Activated naive CD8-positive, alpha-beta T cell treated with anti-CD3 and anti-CD28 coated beads, Interleukin-2, amount 50 U/mL, for 16 hours (primary cell): Measurements from ENCODE around the gene LUC7L3.

Source experiments
- DNase-seq: peaks from one replicate; pipeline ENCODE4 v3.0.0-alpha.2; 2020; ENCODE audit warnings: low read depth, low spot score

Gene LUC7L3

DNA sequence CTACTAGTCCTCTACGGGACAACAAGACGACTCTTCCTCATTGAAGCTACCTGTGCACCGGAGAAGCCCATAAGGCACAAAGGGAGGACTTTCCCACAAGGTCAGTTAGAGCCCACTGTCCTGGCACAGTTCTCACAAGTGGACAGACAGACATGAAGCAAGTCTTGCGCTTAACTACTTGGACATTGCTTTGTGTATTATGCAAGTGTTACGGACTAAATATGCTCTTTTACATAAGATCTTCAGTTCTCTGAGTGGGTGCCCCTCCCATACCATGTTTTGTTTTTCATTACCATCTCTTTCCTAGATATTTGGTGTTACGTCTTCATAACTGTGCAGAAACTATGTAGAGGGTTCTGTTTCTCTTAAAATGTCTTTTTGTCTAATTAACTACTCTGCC is 29.8 kb downstream of the LUC7L3 start:
- DNase-seq = no peak

DNA sequence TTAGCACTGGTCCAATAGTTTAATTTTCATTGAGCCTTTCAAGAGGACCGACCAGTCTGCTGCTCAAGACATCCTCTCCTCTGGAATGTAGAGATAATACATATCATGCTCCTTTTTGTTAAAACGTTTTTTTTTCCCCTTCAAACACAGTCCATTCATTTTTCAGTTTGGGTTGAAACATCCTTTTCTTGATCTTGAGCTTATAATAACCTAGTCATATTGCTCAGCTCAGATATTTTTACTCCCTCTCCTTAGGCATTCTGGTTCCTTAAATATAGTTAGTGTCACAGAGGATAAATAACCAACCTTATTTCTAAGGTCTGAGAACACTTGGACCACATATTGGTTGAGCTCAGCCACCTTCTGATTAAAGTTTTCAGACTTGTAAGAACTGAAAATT is 35.1 kb downstream of the LUC7L3 start:
- DNase-seq = no peak

DNA sequence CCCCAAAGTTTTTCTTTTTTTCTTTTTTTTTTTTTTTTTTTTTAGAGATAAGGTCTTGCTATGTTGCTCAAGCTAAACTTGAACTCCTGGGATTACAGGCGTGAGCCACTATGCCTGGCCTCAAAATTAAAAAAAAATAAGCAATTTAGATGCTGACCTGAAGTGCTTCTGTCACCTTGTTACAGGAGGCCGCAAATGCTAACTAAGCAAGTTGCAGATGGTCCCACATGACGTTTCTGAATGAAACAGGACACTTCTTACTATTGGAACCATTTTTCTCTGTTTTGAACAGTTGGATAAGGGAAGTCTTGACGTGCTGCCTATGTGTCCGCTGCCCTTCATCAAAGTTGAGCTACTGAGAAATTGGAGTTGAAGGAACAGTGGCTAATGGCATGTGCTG is 39.1 kb downstream of the LUC7L3 start:
- DNase-seq = no peak

GRCh38 chr17:50758989-50759544 is 39.7 kb downstream of the LUC7L3 start:
- DNase-seq = no peak

- DNase-seq = no peak
These were observed 42.8 kb downstream of the LUC7L3 start for GRCh38 chr17:50762177-50762576.

- DNase-seq = no peak
These were observed 44.5 kb downstream of the LUC7L3 start for GRCh38 chr17:50763716-50764475.

DNA sequence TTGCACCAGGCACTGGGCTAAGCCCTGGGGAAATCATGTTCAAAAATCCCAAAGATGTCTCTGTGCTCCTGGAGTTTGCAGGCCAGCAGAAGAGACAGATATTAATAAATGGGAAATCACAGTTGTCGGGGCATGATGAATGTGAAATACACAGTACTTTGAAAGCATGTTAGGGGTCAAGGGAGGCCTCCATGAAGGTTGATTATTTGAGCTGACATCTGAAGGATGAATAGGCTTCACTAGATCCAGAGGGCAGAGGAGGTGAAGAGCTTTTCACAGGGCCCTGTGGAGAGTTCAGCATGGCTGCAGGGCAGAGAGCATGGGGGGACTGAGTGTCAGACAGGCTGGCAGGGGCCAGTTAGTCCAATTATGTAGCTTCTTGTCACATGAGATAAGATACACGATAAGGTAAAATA is 45.3 kb downstream of the LUC7L3 start:
- no peak for DNase-seq

GRCh38 chr17:50765454-50766221 is 46.2 kb downstream of the LUC7L3 start:
- DNase-seq = no peak

DNA sequence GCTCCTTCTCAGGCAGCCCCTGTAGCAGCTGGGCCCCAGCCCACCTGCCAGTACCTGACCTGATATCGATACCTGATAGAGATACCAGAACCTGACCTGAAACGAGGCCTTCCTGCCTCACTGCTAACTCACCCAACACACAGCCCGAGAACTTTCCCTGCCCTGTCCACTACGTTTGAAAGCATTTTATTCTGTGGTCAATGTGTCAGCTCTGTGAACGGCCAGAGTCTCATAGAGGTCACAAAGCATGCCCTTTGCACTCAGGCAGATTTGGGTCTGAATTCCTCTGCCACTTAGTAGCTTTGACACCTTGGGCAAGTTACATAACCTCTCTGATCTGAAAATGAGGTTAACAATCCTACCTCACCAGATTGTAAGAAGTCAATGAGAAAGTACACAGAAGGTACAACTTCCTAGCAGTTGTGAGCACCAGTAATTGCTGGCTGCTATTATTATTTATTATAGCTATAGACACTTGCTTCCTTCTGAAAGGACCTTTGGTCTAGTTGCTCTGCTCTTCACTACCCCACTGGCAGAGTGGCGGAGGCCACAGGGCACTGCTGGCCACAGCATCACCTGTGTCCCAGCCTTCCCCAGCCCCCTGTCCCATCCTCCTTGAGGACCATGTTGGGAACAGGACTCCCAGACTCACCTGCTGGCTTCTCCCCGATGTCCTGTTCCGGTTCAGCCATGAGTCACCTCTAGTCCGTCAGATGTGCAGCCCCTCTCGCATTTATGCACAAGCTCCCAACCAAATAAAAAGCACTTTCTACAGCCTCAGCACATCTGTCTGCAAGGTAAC is 47.0 kb downstream of the LUC7L3 start:
- no peak for DNase-seq

- no peak for DNase-seq
These were observed 47.6 kb downstream of the LUC7L3 start for GRCh38 chr17:50767030-50767429.

GRCh38 chr17:50767446-50767845 is 48.0 kb downstream of the LUC7L3 start, which contains the start of gene ANKRD40CL:
Gene ANKRD40CL (minus strand): TSS chr17:50767518. CDS start chr17:50766913, 605 bp downstream.
- no peak for DNase-seq

DNA sequence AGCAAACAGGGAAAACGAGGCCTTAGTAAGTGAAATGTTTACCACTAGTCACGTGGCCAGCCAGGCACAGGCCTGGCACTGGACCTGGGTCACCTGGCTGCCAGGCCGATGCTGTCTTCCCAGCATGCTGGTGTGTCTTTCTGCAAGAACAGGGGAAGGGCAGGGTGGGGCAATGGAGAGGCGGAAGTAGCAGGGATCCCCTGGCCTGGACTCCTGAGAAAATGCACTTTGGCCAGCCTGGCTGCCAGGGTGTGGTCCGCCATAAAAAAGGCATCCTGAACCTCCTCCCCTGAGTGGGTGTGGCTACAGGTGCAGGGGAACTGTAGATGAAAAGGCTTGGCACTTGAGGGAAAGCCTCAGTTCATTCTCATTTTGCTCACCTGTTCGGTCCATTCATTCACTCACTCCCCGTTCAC is 49.0 kb downstream of the LUC7L3 start:
- DNase-seq = no peak

DNA sequence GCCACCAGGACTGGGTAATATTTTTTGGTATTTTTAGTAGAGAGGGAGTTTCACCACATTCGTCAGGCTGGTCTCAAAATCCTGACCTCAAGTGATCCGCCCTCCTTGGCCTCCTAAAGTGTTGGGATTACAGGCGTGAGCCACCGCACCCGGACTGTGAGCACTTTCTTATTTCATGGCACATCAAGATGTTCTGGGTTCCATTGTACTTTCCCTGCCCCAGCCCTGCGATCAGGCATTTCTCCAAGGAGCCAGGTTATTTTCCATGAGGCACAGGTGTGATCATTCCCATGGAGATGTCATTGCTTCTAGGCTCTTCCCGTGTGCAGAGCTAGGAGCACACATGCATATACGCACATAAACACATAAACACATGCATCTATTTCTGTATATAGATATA is 50.5 kb downstream of the LUC7L3 start:
- DNase-seq = no peak

GRCh38 chr17:50770346-50770745 is 50.9 kb downstream of the LUC7L3 start:
- DNase-seq = no peak

- no peak for DNase-seq
These were observed 52.8 kb downstream of the LUC7L3 start for GRCh38 chr17:50771991-50772785.

DNA sequence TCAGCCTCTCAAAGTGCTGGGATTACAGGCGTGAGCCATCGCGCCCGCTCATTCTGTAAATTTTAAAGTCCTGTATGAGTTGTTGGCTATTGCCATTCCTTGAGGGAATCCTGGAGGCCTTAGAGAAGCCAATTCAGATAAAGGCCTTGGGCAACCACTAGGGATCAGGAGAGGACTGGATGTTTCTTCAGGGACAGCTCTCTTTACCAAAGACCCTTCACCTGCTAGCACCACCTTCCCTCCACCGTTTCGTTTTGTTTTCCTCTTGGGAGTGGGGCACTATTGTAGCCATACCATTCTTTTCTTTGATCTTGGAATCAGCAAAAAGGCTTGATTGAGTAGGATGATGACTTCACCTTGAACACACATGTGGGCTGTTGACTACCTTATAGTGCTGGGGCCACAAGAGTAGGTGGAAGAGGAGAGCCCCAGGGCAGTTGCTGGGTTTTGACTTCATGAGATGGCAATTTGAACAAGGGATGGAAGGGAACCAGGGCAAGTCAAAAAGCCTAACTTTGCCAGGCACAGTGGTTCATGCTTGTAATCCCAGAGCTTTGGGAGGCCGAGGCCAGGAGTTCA is 54.9 kb downstream of the LUC7L3 start:
- no peak for DNase-seq

- no peak for DNase-seq
These were observed 56.5 kb downstream of the LUC7L3 start for GRCh38 chr17:50775926-50776325.

DNA sequence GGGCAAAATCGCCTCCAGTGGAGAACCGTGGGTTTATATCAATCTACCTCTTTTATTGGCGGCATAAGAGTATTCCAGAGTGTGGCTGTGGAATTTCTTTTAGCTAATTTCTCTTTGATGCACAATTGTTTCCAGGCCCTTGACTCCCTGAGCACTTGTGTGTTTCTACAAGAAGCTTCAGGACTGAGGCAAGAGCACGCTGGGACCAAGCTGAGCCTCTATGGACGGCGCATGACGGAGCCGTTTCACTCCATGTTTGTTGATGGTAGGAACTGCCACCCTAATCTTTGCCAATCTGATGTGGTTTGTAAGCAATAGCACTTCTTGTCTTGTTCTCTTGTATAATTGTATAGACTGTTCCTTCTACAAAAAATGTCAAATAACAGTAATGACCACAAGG is 59.1 kb downstream of the LUC7L3 start:
- DNase-seq = no peak

- DNase-seq = no peak
These were observed 59.6 kb downstream of the LUC7L3 start for GRCh38 chr17:50778988-50779387.

DNA sequence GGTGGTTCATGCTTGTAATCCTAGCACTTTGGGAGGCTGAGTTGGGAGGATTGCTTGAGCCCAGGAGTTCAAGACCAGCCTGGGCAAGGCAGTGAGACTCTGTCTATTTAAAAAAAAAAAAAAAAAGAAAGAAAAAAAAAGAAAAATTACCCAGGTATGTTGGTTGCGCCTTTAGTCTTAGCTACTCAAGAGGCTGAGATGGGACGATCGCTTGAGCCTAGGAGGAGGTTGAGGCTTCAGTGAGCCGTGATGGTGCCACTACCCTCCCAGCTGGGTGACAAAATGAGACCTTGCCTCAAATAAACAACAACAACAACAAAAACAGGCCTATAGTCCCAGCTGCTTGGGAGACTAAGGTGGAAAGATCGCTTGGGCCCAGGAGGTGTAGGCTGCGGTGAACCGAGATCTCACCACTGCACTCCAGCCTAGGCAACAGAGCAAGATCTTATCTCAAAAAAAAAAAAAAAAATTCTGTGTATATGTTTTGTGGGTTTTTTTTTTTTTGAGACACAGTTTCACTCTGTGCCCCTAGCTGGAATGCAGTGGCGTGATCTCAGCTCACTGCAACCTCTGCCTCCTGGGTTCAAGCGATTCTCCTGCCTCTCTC is 60.4 kb downstream of the LUC7L3 start:
- no peak for DNase-seq
